Activated naive CD4-positive, alpha-beta T cell treated with anti-CD3 and anti-CD28 coated beads, Interleukin-2, amount 50 U/mL, for 72 hours (primary cell): ENCODE data around the gene MAGI2. TPM values are rescaled to one million over a fixed set of nuclear protein-coding genes. Genes with fewer than 3 reads are reported as not detected.
"Not testable (repeated sequence)": the region's sequence is repeated elsewhere in the genome, so short reads cannot be mapped to it uniquely, and the experiment has no call there.

Source experiments
- ATAC-seq, 2 donors: fragments of 150-1000 bp; cut with Tn5 transposase; 2 replicates each; pipeline ENCODE4 v1.10.0; 2021; ENCODE audit warnings: mild to moderate bottlenecking in 2 of 2, moderate library complexity in 2 of 2
- DNase-seq, 2 donors: peaks; one replicate each; pipeline ENCODE4 v3.0.0; 2021 to 2022; ENCODE audit warnings: low spot score in 2 of 2
- H3K27ac Mint-ChIP-seq, 2 donors: one replicate each; pipeline ENCODE4 v1.8.0; 2022; ENCODE audit warnings: mild to moderate bottlenecking in 2 of 2, mixed read lengths in 2 of 2
- H3K36me3 Mint-ChIP-seq, 2 donors: one replicate each; pipeline ENCODE4 v1.8.0; 2022; ENCODE audit warnings: mixed read lengths in 2 of 2
- H3K9me3 Mint-ChIP-seq, 2 donors: one replicate each; pipeline ENCODE4 v1.8.0; 2022; ENCODE audit warnings: mixed read lengths in 2 of 2
- total RNA-seq, 2 donors: library from RNA; stranded (reverse); gene quantifications; one replicate each; pipeline ENCODE4 v1.2.3, GENCODE V29; 2022

The MAGI2 gene
- total RNA-seq, 2 donors from 2014 or later, result 0.16 TPM; not detected in 1

DNA sequence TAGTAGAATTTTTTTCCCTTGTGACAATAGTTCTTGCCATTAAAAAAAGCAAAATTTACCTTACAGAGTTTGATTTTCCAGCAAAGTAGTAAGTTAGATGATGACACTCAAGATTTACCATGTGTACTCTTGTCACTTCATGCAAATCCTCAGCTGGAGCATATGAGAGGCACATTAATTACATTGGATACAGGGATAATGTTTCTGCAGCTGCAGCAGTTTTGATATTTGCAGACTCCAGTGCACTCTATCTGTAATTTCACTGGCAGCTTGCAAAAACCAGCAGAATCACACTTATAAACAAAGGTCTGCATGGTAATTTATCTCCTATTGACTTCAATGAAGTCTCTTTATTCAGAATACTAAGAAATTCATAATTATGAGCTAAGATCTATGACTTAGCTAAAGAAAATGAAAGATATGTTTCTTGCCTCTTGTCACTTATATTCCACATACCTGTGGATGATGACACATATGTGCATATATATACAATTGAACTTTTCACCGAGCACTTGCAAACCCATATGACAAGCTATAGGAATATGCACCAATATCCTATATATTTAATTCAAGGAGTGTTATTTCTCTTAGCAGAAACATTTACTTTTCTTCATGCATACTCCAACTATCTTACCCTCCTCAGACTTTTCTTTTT is 1124.3 kb downstream of the MAGI2 start:
- DNase-seq (no peak), ATAC-seq (no peak)
- Mint-ChIP-seq H3K9me3 (no peaks in the 10 kb centered on the region), H3K27ac (no peak overlapping the region), H3K36me3 (no peaks in the 10 kb centered on the region)

DNA sequence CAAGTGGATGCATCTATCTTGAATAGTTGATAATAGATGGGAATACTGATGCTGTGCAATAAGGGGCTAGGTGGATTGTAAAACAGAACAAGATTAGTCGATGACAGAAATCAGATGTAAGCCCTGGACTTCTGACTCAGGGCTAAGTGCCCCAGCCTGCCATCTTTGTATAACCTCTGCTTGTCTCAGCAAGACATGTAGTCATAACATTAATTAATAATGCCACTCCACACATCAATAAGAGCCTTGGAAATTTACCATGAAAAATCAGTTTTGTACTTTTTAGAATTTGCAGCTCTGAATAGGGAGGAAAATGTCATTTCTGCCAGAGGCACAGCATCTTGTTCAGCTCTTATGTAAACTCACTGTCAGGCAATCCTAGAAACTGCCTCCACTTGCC is 1125.7 kb downstream of the MAGI2 start:
- no peak for ATAC-seq
- H3K27ac Mint-ChIP-seq, result no peak overlapping the region
- no peak for DNase-seq
- no peaks in the 10 kb centered on the region for H3K9me3 Mint-ChIP-seq
- H3K36me3 Mint-ChIP-seq, result no peaks in the 10 kb centered on the region

DNA sequence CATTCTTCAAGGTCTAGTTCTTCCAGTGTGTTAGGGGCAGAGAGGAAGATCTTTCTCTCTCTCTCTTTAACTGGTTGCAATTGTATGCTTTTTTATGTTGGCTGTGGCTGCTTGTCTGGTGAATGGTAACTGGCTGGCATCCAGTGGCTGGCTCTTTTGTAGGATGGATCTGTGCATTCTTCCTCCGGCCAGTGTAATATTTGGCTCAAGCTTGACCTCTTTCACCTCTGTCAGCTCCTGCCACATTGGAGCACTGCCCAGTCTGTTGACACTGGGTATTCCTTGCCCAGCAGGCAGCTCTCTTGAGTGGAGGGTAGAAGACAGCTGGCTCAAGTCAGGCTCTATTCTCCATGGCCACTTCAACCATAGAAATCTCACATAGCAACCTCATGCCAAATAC is 1126.6 kb downstream of the MAGI2 start:
- no peak for ATAC-seq
- DNase-seq, result no peak

DNA sequence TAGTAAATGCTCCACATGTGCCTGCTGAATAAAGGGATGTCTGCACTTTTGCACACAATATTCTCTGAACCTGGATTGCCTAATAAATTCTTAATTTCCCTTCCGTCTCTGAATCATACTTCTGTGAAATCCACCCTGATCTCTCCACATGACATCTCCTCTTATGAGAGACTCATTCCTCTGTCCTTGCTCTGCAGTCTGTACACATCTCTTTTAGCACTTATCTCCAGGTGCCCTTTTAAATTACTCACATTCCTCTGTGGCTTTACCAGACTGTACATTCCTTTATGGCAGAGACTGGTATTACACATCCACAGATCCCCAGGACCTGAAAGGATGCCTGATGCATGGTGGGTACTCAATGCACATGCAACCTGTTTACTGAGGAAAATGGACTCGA is 1127.3 kb downstream of the MAGI2 start:
- DNase-seq, result no peak
- H3K36me3 Mint-ChIP-seq, result no peaks in the 10 kb centered on the region
- H3K27ac Mint-ChIP-seq, result no peak overlapping the region
- ATAC-seq, result no peak
- H3K9me3 Mint-ChIP-seq, result no peaks in the 10 kb centered on the region

More for the DNA sequence above, 1126.6 kb downstream of the MAGI2 start:
- H3K36me3 Mint-ChIP-seq, result no peaks in the 10 kb centered on the region
- H3K27ac Mint-ChIP-seq, result no peak overlapping the region
- H3K9me3 Mint-ChIP-seq, result no peaks in the 10 kb centered on the region

DNA sequence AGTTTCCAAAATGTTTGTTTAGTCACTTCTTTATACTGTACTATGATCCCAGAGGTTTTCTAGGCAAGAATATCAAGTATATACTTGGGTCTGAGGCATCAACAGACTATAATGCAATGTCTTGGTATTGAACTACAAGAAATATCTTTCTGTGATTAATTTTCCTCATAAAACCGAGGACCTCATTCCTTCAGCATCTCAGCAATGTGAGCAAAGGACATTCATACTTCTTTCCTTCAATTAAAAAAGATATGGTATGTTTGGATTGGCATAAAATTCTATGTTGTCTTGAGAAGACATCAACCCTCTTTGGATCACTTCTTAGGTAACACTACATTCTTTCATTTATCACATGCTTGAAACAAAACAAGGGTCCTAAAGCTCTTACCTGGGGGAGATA is 1130.3 kb downstream of the MAGI2 start:
- Mint-ChIP-seq H3K27ac (no peak overlapping the region), H3K36me3 (peaks cover 0 to 4% of the 10 kb centered on the region in 2 donors), H3K9me3 (peaks cover 7 to 11% of the 10 kb centered on the region in 2 donors)
- ATAC-seq (no peak), DNase-seq (no peak)

DNA sequence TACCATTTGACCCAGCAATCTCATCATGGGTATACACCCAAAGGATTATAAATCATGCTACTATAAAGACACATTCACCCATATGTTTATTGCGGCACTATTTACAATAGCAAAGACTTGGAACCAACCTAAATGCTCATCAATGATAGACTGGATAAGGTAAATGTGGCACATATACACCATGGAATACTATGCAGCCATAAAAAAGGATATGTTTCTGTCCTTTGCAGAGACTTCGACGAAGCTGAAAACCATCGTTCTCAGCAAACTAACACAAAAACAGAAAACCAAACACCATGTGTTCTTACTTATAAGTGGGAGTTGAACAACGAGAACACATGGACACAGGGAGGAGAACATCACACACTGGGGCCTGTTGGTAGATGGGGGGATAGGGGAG is 1131.2 kb downstream of the MAGI2 start:
- H3K9me3 Mint-ChIP-seq, result peaks cover 9 to 13% of the 10 kb centered on the region in 2 donors
- DNase-seq, H3K36me3 Mint-ChIP-seq, H3K27ac Mint-ChIP-seq, ATAC-seq: not testable (repeated sequence)

DNA sequence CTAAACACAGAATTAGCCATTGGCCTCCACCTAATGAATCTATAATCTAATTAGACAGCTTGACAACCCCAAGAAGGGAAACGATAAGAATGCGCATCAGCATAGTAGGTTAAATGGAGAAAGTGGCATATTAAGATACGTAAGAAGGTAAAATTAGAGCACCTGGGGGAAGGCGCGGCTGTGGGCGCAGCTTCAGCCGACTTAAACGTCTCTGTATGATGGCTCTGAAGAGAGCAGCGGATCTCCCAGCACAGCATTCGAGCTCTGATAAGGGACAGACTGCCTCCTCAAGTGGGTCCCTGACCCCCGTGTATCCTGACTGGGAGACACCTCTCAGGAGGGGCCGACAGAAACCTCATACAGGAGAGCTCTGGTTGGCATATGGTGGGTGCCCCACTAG is 1136.1 kb downstream of the MAGI2 start:
- Mint-ChIP-seq H3K9me3 (peaks cover 9 to 13% of the 10 kb centered on the region in 2 donors), H3K36me3 (peaks cover 0 to 11% of the 10 kb centered on the region in 2 donors), H3K27ac (no peak overlapping the region)
- DNase-seq, result no peak
- ATAC-seq, result no peak

DNA sequence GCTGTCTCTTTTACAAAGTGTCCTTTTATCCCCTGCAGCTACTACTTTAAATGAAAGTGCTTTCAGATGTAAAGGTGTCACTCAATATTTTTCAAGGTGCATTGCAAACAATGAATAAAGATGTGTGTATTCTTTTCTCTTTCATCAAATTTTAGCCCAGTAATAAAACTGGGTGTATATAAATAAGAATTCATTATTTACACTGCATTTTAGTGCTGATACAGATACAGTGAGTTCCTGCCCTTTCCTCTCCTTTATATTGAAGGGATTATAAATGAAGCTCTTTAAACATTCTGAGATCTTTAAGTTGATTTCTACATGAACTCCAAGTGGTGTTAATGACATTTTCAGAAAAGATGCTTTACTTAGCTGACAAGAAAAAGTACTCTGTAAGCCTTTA is 1137.4 kb downstream of the MAGI2 start:
- H3K9me3 Mint-ChIP-seq, result peaks cover 9 to 13% of the 10 kb centered on the region in 2 donors
- ATAC-seq, result no peak

DNA sequence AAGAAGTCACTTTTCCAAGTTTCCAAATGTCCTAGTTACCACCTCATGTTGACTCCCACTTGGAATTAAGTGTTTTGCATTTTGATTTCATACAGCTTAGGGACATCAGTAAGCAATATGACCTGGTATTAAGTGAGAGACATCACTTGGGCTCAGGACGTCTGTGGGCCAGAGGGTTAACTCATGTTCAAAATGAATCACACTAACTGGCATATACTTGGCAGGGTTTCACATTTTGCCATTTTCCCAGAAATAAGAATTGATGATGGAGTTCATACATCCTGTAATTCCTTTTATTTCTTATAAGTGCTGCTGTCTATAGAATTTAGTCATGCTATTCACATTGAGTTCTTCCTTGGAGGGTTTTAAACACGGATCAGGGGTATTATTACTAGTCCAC is 1138.3 kb downstream of the MAGI2 start:
- ATAC-seq (no peak), DNase-seq (no peak)
- H3K9me3 Mint-ChIP-seq, result peaks cover 9 to 13% of the 10 kb centered on the region in 2 donors
- H3K27ac Mint-ChIP-seq, result no peak overlapping the region
- H3K36me3 Mint-ChIP-seq, result peaks cover 0 to 11% of the 10 kb centered on the region in 2 donors

More for the DNA sequence above, 1137.4 kb downstream of the MAGI2 start:
- Mint-ChIP-seq H3K36me3 (peaks cover 0 to 11% of the 10 kb centered on the region in 2 donors), H3K27ac (no peak overlapping the region)
- DNase-seq, result no peak

DNA sequence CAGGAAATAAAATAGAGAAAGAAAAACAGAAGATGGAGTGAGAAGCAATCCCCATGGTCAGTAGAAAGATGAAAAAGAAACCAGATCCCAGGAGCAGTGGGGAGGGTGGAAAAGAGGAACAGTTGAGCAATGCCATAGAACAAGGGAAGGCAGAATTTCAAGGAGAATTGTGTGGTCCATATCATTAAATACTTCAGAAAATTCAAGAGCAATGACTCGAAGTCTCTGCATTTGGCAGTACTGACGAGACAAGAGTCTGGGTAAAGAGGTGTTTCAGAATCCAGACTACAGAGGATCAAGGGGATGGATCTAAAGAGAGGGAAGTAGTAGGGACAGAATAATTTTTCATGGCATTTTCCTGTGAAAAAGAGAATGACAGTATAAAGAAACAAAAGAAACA is 1142.3 kb downstream of the MAGI2 start:
- H3K36me3 Mint-ChIP-seq, result no peaks in the 10 kb centered on the region

DNA sequence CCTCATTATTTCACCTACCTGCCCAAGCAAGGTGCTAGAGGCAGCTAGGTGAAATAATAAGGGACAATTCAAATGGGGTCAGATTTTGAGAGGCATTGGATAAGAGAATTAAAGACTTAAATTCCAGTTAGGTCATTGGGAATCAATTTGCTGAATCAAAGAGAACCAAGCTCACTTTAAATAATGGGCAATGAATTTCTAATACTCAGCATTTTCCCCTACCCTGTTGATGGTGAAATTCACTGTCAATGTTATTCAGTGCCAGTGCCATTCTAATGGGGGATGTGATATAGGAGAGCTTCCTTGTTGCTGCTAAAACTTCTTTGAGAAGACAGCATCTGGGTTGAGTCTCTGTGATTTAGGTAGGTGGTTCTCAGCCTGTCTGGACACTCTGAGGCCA is 1145.6 kb downstream of the MAGI2 start:
- ATAC-seq (no peak), DNase-seq (no peak)
- Mint-ChIP-seq H3K36me3 (no peaks in the 10 kb centered on the region), H3K27ac (no peak overlapping the region), H3K9me3 (no peaks in the 10 kb centered on the region)

More for the DNA sequence above, 1142.3 kb downstream of the MAGI2 start:
- no peaks in the 10 kb centered on the region for H3K9me3 Mint-ChIP-seq
- DNase-seq (no peak), ATAC-seq (no peak)
- no peak overlapping the region for H3K27ac Mint-ChIP-seq

DNA sequence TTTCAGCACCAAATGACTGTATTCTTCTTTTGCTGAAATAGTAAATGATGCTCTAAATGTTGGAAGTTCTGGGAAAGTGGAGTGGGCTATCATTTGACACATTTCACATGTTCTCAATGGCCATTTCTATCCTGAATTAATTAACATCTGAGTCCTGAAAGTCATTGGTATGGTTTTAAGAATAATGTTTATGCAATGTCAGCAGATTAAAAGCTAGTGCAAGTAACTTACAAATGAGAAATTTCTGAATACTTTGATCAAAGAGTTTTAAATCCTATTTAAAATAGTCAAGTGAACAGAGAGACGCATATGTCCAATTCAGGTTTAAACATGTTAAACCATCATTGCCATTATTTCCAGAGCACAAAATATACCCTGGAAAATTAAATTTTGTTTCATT is 1146.8 kb downstream of the MAGI2 start:
- ATAC-seq (no peak), DNase-seq (no peak)
- Mint-ChIP-seq H3K36me3 (no peaks in the 10 kb centered on the region), H3K27ac (no peak overlapping the region), H3K9me3 (no peaks in the 10 kb centered on the region)

DNA sequence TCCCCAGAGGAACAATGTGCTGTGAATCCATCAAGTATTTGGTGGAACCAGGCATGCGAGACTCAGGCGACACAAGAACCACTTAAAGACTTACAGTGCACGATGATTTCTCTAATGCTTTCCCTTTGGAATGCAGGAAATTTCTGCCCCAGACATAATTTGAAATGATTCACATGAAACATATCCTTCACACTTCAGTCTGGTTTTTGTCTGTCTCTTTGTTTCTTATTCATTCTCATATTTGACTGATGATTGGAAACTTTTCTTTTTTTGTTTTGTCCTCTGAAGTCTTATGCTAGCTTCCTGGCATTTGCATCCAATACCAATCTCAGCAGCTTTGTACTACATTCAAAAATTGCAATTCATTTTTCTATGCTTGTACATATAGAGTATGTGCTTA is 1152.1 kb downstream of the MAGI2 start:
- no peak for DNase-seq
- ATAC-seq, result no peak
- Mint-ChIP-seq H3K36me3 (no peaks in the 10 kb centered on the region), H3K9me3 (no peaks in the 10 kb centered on the region), H3K27ac (no peak overlapping the region)

DNA sequence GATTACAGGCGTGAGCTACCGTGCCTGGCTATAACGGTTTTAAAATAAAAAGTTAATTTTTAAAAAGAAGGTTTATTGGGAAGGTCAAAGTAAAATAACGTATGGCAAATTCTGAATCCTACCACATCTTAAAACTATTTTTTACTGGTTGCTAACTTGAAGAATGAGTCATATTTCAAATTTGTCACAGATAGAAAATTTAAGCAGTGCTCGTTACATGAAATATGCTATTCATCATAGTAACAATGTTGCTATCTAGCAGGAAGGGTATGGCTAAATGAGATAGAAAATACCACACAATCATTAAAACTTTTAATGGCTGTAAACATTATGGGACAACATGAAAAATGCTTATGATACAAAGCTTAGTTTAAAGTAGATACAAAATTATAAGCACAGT is 1154.4 kb downstream of the MAGI2 start:
- DNase-seq (no peak), ATAC-seq (no peak)
- Mint-ChIP-seq H3K27ac (no peak overlapping the region), H3K9me3 (peaks cover 0 to 4% of the 10 kb centered on the region in 2 donors), H3K36me3 (no peaks in the 10 kb centered on the region)

DNA sequence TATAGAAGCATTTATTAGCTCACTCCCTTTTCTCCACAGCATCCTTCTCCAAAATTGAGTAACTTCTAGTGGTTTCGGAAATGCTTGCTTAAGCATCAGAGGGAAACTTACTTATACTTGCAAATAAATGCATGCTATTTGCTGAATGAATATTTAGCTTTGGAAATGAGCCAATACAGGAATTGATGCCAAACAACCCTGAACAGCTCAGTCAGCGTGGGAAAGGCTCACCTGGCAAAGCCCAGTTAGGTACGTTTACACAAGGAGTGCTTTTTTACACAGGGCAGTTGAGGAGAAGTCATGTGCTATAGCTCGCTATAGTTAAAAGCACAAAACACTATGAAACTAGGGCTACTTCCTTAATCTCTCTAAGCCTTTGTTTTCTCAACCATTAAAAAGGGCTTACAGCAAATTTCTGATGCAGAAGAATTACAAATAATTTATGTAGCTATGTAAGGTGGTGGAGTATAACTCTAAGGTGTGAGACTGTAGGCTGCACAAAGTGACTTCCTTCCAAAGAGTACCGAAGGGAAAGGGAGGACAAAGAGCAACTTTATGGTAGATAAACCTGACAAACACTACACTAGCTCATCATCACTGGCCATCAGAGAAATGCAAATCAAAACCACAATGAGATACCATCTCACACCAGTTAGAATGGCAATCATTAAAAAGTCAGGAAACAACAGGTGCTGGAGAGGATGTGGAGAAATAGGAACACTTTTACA is 1156.7 kb downstream of the MAGI2 start:
- DNase-seq (no peak), ATAC-seq (no peak)
- Mint-ChIP-seq H3K9me3 (peaks cover 0 to 4% of the 10 kb centered on the region in 2 donors), H3K27ac (no peak overlapping the region), H3K36me3 (no peaks in the 10 kb centered on the region)

DNA sequence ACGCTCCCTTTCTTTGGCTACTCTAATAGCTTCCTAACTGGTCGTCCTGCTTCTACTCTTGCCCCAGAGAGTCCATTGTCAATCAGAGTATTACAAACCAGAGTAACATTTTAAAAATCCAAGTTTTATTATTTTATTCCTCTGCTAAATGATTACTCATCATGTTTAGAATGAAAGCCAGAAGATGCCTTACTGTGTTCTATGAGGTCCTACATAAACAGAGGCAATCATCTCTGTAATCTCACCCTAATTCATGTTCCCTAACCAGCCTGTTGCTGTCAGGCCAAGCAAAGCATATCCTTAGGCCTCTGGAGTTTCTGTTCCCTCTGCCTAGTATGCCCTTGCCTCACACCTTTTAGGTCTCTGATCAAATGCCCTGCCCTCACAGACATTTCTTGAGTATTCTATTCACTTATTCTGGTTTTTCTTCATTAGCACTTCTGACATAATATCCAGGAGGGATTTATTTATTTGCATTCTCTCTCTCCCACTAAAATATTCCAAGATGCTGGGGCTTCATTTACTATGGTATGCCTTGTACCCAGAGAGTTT is 1157.3 kb downstream of the MAGI2 start:
- no peak for DNase-seq
- no peak for ATAC-seq
- Mint-ChIP-seq H3K9me3 (peaks cover 0 to 4% of the 10 kb centered on the region in 2 donors), H3K27ac (no peak overlapping the region), H3K36me3 (no peaks in the 10 kb centered on the region)

DNA sequence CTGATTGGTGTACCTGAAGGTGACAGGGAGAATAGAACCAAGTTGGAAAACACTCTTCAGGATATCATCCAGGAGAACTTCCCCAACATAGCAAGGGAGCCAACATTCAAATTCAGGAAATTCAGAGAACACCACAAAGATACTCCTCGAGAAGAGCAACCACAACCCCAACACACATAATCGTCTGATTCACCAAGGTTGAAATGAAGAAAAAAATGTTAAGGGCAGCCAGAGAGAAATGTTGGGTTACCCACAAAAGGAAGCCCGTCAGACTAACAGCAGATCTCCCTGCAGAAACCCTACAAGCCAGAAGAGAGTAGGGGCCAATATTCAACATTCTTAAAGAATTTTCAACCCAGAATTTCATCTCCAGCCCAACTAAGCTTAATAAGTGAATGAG is 1164.0 kb downstream of the MAGI2 start:
- not testable (repeated sequence) for DNase-seq, H3K36me3 Mint-ChIP-seq
- H3K9me3 Mint-ChIP-seq, result peaks cover 4 to 17% of the 10 kb centered on the region in 2 donors

DNA sequence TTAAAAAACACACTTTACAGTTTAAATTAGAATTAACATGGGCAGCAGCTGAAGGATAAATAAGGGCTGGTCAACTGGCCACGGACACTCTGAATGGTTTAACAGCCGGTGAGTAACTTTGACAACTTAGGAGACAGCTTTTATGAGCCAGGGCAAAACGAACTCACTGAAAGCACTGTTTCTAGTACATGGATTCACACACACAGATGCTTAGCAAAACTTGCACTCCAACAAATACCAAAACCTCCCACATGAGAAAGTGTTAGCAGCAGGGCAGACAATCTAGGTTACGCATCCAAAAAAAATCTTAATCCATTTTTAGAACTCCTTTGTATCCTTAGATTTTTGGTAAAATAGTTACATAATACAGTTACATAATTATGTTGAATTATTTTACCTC is 1168.5 kb downstream of the MAGI2 start:
- Mint-ChIP-seq H3K36me3 (no peaks in the 10 kb centered on the region), H3K27ac (no peak overlapping the region), H3K9me3 (peaks cover 4 to 17% of the 10 kb centered on the region in 2 donors)
- DNase-seq, result no peak
- ATAC-seq, result no peak

More for the DNA sequence above, 1164.0 kb downstream of the MAGI2 start:
- H3K27ac Mint-ChIP-seq, ATAC-seq: not testable (repeated sequence)
